Measurements from ENCODE around the gene CAP1. TPM values are rescaled to one million over a fixed set of nuclear protein-coding genes. Genes with fewer than 3 reads are reported as not detected.
A peak's percentile ranks its signal among the peaks of the same experiment; 100 is the strongest.

The CAP1 gene
- total RNA-seq, 2 experiments from 2014 or later = 121 to 126 TPM

- Histone ChIP-seq H3K36me3 (ENCODE audit: insufficient read depth, low read length) (peaks cover 48% of the 10 kb centered on the region), H3K27me3 (ENCODE audit: control insufficient read depth in 1 of 2, insufficient read depth in 2 of 2, low read length in 2 of 2) (no peaks in the 10 kb centered on the region), H3K4me1 (ENCODE audit: insufficient read depth, low read length) (peaks cover 79% of the 10 kb centered on the region), H3K27ac (ENCODE audit: low read depth in 1 of 2, low read length in 2 of 2) (peak overlapping the region; percentile 29 to 48), H3K4me3 (ENCODE audit: low read length) (no peak overlapping the region), H3K9me3 (ENCODE audit: control insufficient read depth in 1 of 2, insufficient read depth in 1 of 2, low read length in 2 of 2) (no peaks in the 10 kb centered on the region)
- ATAC-seq (ENCODE audit: poor library complexity) (peak; percentile 22), DNase-seq (no peak)
- no peaks in the 10 kb centered on the region for H3K9me3 Mint-ChIP-seq
- ChIA-PET POLR2A (interaction anchor here (1.1 to 3.7 kb wide), 5 partner anchors 10 to 25 kb away, joined by 3 to 28 read pairs (median 8); partner anchors contain the start of gene CAP1), CTCF (interaction anchor here (0.9 to 1.5 kb wide), 3 partner anchors 10 to 17 kb away, joined by 3 to 4 read pairs (median 3); no protein-coding TSS in a partner anchor)
- H3K27me3 Mint-ChIP-seq = no peaks in the 10 kb centered on the region
- H3K4me3 Mint-ChIP-seq = peak overlapping the region; percentile 62
- H3K27ac Mint-ChIP-seq = peak overlapping the region; percentile 95
- peaks cover 75% of the 10 kb centered on the region for H3K36me3 Mint-ChIP-seq (ENCODE audit: low read depth)
- peaks cover 87% of the 10 kb centered on the region for H3K4me1 Mint-ChIP-seq (ENCODE audit: low read depth)
- intact Hi-C loops (cut with DNase I, micrococcal nuclease) = loop anchor here (1.0 to 10.0 kb wide), 2 partner anchors 9 to 645 kb away; partner anchors contain the start of genes CAP1 (in 1 of the 2) and NFYC (in 1 of the 2)
- TF ChIP-seq CTCF (IDR thresholded peaks at IDR 0.05) = no peak
Observed at GRCh38 chr1:40049725-40050124, 9.2 kb downstream of the CAP1 start.

GRCh38 chr1:40050863-40051262 is 10.3 kb downstream of the CAP1 start:
- POLR2A ChIA-PET = interaction anchor here (0.9 to 3.7 kb wide), 5 partner anchors 10 to 24 kb away, joined by 3 to 28 read pairs (median 8); partner anchors contain the start of gene CAP1
- H3K27ac ChIP-seq (ENCODE audit: low read depth in 1 of 2, low read length in 2 of 2) = peak overlapping the region; percentile 12 to 27

GRCh38 chr1:40053138-40053887 is 12.8 kb downstream of the CAP1 start:
- CTCF ChIA-PET = no interaction called here
- Mint-ChIP-seq H3K9me3 (no peaks in the 10 kb centered on the region), H3K36me3 (ENCODE audit: low read depth) (peaks cover 76% of the 10 kb centered on the region), H3K4me1 (ENCODE audit: low read depth) (peaks cover 93% of the 10 kb centered on the region), H3K4me3 (peak overlapping the region; percentile 15), H3K27me3 (no peaks in the 10 kb centered on the region), H3K27ac (peak overlapping the region; percentile 95)
- DNase-seq = no peak
- Histone ChIP-seq H3K9me3 (ENCODE audit: control insufficient read depth in 1 of 2, insufficient read depth in 1 of 2, low read length in 2 of 2) (no peaks in the 10 kb centered on the region), H3K4me3 (ENCODE audit: low read length) (no peak overlapping the region), H3K36me3 (ENCODE audit: insufficient read depth, low read length) (peaks cover 56% of the 10 kb centered on the region), H3K4me1 (ENCODE audit: insufficient read depth, low read length) (peaks cover 75% of the 10 kb centered on the region), H3K27me3 (ENCODE audit: control insufficient read depth in 1 of 2, insufficient read depth in 2 of 2, low read length in 2 of 2) (no peaks in the 10 kb centered on the region), H3K27ac (ENCODE audit: low read depth in 1 of 2, low read length in 2 of 2) (no peak overlapping the region)
- POLR2A ChIA-PET = interaction anchor here (0.5 kb wide), 1 partner anchor 9 kb away, joined by 4 read pairs; no protein-coding TSS in a partner anchor
- no peak for ATAC-seq (ENCODE audit: poor library complexity)
- no peak for TF ChIP-seq CTCF (IDR thresholded peaks at IDR 0.05)
- intact Hi-C loops (cut with DNase I, micrococcal nuclease) = no loop called here

More at GRCh38 chr1:40050863-40051262, 10.3 kb downstream of the CAP1 start:
- H3K9me3 Mint-ChIP-seq = no peaks in the 10 kb centered on the region
- ATAC-seq (ENCODE audit: poor library complexity) (no peak), DNase-seq (no peak)
- Histone ChIP-seq H3K9me3 (ENCODE audit: control insufficient read depth in 1 of 2, insufficient read depth in 1 of 2, low read length in 2 of 2) (no peaks in the 10 kb centered on the region), H3K27me3 (ENCODE audit: control insufficient read depth in 1 of 2, insufficient read depth in 2 of 2, low read length in 2 of 2) (no peaks in the 10 kb centered on the region), H3K4me1 (ENCODE audit: insufficient read depth, low read length) (peaks cover 77% of the 10 kb centered on the region), H3K36me3 (ENCODE audit: insufficient read depth, low read length) (peaks cover 48% of the 10 kb centered on the region), H3K4me3 (ENCODE audit: low read length) (no peak overlapping the region)
- peak overlapping the region; percentile 18 for H3K4me3 Mint-ChIP-seq
- CTCF ChIA-PET = interaction anchor here (1.1 kb wide), 1 partner anchor 16 kb away, joined by 3 read pairs; no protein-coding TSS in a partner anchor
- H3K27ac Mint-ChIP-seq = peak overlapping the region; percentile 95
- no peak for TF ChIP-seq CTCF (IDR thresholded peaks at IDR 0.05)
- H3K4me1 Mint-ChIP-seq (ENCODE audit: low read depth) = peaks cover 88% of the 10 kb centered on the region
- H3K36me3 Mint-ChIP-seq (ENCODE audit: low read depth) = peaks cover 77% of the 10 kb centered on the region
- intact Hi-C loops (cut with DNase I, micrococcal nuclease) = no loop called here
- no peaks in the 10 kb centered on the region for H3K27me3 Mint-ChIP-seq

Data from CD4-positive, alpha-beta T cell (primary cell).